ENCODE results near the gene ASTN2.

DNA sequence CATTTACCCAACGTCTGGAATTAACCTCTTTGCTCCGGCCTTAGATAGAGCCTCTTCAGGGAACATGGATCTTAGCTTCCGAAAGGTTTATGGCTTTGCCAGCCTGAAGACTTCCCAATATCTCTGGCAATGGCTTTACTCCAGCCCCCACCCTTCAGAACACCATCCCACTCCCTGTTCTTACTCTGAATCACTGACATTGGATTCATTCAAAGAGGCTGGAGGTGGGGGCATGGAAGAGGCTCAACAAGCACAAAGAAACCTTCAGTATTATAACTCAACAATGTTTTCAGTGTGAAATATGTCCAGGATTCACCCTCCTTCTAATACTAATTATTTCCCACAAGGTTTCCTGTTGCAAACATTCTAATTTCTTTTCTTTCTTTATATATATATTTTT is 91.5 kb downstream of the ASTN2 start:
- TF ChIP-seq CTCF (IDR thresholded peaks at IDR 0.05; ENCODE audit: insufficient read depth, low read depth, low read length) = no peak
- TF ChIP-seq EZH2 (IDR thresholded peaks at IDR 0.05; ENCODE audit: insufficient read depth, low read length) = no peak
